Stimulated activated CD4-positive, alpha-beta T cell treated with anti-CD3 and anti-CD28 coated beads, Interleukin-4, amount 100 ng/mL, for 24 hours (primary cell): ENCODE measurements around the gene IGBP1.
A peak's percentile ranks its signal among the peaks of the same experiment; 100 is the strongest.
"Not testable (repeated sequence)": the region's sequence is repeated elsewhere in the genome, so short reads cannot be mapped to it uniquely, and the experiment has no call there.

Experiments
- DNase-seq: peaks from one replicate; pipeline ENCODE4 v3.0.0-alpha.2; 2020

The IGBP1 gene

DNA sequence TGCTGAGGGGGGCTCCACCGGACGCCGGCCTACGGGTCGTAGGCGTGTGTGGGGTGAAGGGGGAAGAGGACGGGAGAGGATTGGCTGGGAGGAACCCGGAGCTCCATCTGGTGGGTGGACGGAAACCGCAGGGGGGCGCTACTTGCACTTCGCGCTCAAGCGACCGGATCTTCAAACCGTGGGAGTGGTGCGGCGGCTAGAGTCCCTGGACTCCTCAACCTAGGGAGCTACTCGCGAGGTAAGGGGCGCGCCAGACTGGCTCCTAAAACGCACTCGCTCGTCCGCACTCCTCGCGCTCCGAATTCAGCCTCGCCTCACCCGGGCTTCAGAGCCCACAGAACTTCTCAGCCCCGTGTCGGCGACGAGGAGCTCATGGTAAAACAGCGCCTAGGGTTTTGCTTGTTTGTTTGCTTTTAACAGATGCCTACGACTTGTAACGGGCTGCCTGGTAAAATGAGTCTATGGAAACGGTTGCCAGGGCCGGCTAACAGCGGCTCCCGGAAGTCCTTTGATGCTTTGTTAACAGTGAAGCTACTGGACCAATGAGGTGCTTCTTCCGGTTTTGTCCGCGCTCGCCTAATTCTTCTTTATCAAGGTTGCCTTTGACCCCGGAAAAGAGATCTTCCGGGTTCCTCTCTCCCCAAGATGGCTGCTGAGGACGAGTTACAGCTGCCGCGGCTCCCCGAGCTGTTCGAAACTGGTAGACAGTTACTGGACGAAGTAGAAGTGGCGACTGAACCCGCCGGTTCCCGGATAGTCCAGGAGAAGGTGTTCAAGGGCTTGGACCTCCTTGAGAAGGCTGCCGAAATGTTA is at the start of gene IGBP1:
TSS of gene IGBP1 (plus strand) at position 145 of the 813 bp plus-strand sequence. CDS start at position 646, 501 bp downstream.
- DNase-seq = peak; percentile 76

DNA sequence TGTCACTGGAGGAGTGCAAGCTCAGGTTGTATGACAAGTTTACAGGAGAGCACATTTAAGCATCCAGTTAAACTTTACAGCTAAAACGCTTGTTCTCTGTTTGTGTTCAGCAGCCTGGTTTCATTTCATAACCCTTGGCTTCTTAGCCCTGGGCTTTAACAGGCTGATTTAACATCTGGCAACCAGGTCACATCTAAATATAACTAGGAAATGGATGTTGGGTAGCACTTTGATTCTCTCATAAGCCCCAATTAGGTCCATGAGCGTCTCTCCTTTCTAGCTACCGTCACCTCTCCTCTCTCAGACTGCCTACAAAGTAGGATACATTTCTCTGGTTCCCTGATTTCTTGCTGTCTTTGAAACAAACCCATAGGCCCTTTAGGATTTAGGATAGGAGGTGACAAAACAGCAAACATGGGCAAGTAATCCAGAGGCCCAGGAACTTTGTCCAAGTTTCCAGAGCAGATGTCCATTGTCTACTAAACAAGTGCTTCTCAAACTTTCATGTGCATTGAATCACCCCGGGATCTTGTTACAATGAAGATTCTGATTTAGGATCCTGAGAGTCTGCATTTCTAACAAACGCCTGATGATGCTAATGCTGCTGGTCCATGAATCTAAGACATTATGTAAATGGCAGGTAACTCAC is 48.5 kb upstream of the IGBP1 start:
- DNase-seq = no peak

DNA sequence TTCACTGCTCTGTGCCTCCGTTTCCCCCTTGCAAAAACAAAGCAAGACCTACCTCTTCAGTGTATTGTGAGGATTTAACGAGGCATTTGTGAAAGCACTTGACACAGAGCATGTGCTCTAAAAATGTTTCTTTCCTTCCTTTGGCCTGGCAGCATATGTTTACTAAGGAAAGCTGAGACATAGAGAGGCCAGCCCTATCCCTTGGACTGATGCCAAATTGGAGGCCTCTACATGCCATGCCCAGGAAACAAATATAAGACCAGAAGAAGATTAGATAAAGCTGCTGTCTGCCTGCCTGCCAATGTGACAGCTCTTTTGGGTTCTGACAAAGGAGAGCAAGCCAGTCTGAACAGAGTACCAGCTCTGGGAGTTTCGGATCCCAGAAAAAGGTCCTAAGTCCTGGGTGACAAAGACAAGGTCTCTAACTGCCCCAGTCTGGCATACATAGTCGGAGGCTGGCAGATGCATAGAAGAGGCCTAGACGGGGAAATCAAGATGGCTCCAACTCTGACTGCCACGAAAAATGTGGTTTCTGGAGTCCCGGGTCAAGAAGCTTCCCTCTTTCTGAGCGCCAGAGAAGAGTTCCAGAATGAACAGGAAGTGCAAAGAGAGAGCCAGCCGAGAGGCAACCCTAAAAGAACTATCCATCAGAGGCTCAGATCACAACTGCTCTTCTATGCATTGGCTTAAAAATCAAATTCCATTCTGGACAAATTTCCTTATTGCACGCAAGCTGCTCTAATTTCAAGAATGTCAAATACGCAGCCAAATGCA is 45.2 kb upstream of the IGBP1 start:
- DNase-seq = no peak

DNA sequence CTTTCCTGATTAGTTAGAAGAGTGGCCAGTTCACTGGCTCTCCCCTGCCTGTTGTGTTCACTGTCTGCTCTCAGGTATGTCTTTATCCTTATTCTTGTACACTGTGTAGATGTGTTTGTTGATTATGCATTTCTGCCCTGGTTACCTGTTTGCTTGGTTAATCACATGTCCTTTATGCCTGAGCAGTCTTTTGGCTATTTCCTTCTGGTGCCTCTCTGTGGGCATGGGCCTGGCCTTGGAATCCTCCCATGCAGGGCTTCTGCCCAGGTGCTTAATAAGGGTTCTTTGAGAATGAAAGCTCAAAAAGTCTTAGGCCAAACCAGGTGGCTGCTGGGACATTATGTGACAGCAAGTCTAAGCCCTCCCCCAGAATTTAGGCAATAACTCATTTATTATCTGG is 44.5 kb upstream of the IGBP1 start:
- no peak for DNase-seq

DNA sequence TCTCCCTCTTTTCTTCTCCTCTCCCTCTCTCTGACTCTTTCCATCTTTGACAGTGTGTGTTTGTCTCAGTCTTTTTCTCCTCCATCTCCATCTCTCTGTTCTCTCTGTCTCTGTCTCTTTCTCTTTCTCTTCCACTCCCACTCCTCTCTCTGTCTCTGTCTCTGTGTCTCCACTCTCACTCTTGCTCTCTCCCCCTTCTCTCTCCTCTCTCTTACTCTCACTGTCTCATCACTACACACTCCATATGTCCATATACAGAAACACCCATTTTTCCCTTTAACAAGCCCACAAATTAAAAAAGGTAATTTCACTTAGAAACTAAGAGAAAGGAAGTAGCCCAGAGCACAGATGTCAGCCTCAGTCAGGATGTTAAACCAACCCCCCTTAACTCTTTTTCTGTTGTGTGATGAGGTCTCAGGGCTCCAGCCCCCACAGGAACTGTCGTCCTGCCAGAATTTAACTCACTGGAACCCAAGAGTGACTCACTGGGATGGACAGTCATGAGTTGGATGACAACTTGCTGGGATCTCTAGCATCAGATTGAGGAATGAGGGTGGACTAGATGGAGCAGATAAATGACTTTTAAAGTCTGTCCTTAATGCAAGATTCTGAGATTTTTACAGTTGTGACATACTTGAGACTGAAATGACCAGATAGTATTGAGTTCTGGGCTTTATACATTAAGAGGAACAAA is 43.5 kb upstream of the IGBP1 start:
- DNase-seq = no peak

DNA sequence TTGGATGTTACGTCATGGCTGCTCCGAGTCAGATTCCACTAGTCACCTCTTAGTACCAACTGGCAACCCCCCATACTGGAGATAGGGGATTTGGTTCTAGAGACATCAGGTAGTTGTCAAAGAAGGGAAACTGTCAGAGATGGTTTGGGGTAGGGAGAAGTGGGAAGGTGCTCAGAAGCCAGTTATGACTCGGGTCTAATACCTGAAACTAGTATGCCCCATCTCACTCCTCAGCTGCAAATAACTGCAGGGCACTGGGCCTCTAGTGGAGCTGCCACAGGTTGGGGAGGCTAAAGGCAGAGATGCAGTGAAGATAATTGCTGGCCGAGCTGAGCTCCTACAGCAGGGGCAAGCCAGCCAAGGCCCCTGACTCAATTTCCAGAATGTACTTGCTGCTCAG is 41.0 kb upstream of the IGBP1 start:
- DNase-seq = no peak

DNA sequence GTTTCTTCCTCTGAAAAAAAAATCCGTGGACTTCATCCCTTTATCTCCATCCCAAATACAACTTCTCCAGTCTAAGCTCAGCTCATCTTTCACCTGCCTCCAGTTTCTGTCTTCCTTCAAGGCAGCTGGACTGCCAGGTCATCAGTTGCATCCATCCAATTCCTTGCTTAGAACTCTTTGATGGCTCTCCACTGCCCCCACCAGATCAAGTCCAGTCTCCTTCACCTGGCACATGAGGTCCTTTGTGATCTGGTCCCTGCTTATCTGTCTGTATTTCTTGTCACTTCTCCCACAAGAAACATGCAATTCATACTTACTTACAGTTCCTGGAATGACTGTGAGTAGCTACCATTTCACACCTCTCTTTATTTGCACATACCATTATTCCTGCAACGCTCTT is 37.2 kb upstream of the IGBP1 start:
- no peak for DNase-seq

DNA sequence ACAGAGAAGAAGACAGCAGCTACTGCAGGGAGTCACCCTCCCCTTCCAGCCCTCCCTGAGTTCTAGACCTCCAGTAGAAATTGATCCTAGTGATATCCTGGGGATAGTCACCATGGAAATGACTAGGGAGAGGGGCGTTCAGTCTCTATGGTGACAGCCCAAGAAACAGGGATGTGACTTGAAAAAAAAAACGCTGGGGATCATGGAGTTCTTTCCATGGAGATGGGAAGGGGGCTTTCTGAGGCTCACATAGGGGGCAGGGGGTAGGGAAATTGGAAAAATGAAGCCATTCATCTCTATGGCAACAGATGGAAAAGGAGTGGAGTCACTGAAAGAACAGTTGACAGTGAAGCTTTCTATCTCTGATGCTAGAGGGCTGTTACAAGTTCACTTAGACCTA is 28.0 kb upstream of the IGBP1 start:
- no peak for DNase-seq

DNA sequence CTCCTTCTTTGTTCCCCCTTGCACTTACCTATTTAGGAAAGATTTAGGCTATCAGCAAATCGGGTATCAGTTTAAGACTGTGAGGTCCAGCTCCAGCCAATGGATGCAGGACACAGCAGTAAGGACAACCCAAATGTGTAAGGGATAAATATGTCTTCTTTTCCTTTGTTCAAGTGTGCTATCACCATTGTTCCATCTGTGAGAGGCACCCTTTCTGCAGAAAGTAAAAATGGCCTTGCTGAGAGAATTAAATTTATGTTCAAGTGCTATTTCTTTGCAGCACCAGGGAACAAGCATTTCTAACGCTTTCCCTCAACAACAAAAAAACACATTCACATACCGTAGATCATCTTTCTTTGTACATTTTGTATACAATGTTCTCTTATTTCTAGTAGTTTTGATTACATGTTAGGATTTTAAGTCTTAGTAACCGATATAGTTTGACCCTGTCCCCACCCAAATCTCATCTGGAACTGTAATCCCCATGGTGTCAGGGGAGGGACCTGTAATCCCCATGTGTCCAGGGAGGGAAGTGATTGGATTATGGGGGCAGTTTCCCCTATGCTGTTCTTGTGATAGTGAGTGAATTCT is 21.7 kb upstream of the IGBP1 start:
- DNase-seq = not testable (repeated sequence)

DNA sequence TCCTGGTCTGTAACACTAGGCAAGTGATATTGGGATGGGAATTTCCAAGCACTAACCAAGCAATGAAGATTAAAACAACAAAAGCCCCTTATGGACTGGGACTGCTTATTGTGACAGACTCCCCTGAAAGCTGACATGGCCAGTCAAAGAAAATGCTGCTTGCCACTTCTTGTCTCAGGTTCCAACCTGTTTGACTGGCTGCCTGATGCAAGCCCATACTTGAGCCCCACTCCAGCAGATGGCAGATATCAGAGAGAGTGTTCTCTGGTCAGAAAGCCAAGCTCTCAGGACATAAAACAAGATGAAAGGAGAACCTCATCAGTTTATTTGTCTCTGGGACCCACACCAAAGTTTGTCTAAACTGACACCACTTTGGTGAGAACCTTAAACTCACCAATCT is 15.5 kb upstream of the IGBP1 start:
- no peak for DNase-seq

DNA sequence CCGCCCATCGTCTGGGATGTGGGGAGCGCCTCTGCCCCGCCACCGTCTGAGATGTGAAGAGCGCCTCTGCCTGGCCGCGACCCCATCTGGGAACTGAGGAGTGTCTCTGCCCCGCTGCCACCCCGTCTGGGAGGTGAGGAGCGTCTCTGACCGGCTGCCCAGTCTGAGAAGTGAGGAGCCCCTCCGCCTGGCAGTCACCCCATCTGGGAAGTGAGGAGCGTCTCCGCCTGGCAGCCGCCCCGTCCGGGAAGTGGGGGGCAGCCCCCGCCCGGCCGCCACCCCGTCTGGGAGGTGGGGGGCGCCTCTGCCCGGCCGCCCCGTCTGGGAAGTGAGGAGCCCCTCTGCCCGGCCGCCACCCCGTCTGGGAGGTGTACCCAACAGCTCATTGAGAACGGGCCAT is 10.2 kb upstream of the IGBP1 start:
- DNase-seq = not testable (repeated sequence)

DNA sequence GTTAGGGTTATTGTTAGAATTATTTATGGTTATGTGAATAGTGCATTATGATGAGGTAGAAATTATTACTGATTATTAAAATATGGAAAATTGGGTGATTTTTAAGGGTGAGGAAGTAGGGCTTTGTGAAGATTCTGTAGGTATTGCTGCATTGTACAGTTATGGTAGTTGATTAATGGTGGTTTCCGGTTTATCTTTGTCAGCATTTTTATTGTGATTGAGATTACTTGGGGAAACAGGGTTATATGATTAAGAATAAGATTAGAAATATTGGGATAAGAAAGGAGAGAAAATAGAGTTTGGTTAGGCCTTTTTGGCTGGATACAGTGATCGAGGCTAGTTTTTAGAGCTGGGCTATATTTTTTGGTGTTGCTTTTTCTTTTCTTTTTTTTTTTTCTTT is 8.6 kb upstream of the IGBP1 start:
- DNase-seq = no peak

DNA sequence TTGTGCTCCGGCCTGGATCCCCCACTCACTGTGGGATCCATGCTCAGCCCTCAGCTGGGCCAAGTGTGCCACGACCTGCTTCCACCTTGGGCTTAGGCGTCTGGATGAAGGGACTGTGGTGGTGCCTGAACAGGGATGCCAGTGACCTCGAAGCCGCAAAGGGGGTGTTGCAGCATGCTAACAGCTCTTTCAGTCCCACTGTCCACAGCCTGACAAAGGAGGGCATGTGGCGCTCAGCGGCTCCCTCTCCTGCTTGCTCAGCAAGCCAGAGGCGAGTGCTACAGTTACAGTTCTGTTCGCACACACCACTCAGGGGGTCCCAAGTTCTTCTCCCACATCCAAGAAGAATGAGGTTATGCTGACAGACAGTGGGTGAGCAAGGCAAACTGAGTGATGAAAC is 5.2 kb upstream of the IGBP1 start:
- no peak for DNase-seq

DNA sequence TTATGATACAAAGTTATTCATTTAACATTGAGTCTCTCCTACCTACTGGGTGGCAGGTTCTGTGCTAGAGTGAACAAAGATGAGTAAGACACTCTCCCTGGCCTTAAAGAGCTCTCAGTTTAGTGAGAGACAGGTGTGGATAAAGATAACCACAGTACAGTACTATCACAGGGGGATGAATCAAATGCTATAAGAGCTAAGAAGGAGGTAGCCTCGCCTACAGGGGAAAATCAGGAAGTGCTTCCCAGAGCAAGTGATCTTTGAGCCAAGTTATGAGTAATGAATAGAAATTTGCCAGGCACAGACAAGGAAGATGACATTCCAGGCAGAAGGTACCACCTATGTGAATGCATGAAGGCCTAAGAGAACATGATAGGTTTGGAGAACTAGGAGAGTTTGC is 3.4 kb upstream of the IGBP1 start:
- no peak for DNase-seq

DNA sequence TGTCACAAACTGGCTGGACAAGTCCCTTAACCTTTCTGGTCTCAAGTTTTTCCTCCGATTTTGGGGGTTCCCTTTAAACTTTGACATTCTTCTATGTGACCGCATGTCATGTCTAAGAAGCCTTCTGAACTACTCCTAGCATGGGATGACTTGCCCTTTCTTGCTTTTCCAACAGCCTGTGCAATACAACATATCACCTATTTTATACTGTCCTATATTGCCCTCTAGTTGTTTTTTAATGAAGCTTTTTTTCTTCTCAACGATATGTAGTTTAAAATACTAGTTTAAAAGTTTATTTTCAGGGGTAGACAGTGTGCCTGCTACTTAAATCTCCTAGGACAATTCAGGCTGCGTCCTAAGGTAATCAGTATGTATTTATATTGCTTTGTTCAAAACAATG is 1.0 kb upstream of the IGBP1 start:
- no peak for DNase-seq

DNA sequence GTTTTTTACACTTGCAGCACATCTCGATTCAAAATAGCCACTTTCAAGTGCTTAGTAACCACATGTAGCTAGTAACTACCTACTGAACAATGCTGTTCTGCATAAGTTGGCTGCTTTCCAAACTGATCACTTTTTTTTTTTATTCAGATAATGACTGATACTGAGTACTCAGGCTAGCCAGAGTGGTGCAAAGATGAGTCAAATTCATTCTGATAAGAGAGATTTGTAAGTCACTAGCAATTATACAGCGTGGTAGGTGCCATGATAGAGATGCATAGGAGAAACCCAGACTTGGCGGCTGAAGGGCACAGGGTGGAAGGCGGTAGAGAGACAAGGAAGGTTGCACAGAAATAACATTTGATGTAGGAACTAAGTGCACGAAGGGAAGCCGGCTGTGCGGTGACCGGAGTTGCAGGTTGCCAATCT is 357 bp upstream of the IGBP1 start:
- no peak for DNase-seq

DNA sequence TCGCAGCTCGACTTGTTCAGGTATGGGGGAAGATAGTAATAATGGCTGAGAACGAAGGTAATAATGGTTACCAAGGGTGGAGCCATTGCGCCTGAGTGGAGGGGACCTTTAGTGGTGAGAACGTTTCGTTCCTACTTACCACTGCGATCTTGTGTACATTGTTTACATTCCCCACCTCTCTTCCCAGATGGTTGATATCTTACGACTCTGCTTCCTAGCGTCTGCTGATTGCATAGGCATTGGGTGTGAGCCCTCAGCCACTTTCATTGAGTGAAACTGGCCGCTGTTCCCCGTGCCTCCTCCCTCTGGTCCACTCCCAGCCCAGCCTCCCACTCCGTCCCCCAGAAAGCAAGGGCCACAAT is 850 bp downstream of the IGBP1 start:
- DNase-seq = peak; percentile 2

DNA sequence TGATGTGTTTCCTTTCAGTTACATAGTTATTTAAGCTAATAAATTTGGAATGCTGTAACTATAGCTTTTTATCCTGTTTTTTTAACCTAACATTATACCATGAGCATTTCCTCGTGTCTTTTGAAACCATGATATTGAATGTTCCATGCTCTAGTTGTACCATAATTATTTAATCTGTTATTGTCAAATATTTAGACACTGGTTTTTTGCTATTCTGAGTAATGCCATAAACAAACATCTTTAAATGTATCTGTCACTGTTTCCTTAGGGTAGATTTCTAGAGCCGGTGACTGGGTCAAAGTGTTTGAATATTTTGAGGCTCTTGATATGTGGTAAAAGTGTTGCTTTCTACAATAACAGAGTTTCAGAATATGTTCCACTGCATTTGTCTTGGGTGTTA is 5.4 kb downstream of the IGBP1 start:
- DNase-seq = no peak

DNA sequence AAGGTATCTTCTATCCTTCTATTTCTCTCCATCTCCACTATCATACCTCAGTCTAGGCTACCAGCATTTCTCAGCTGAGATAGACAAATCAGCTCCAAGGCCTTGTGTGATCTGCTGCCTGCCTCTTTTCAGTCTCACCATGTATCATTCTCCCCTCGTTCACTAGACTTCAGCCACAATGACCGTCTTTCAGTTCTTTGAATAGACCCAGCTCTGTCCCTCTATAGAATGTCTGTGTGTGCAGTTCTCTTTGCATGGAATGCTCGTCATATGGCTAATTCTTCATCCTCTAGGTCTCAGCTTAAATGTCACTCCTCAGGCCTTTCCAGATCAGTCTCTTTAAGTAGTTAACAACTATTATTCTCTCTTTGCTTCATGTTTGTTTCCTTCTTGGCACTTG is 6.5 kb downstream of the IGBP1 start:
- no peak for DNase-seq

DNA sequence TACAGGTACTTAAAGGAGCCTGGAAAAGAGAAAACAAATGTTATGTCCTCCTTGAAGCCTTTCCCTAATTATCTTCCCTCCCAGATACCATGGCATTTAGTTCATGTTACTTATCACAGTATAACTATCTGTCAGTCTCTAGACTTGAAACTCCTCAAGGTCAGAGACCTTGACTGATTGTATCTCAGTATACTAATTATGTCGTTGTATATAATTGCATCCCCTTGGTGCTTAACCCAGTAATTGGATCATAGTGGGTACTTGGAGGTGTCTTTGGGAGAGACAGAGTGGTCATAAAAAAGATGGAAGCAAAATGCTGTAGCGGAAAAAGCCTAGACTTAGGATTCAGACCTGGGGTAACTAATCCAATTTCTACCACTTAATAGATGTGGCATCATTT is 8.1 kb downstream of the IGBP1 start:
- DNase-seq = no peak

DNA sequence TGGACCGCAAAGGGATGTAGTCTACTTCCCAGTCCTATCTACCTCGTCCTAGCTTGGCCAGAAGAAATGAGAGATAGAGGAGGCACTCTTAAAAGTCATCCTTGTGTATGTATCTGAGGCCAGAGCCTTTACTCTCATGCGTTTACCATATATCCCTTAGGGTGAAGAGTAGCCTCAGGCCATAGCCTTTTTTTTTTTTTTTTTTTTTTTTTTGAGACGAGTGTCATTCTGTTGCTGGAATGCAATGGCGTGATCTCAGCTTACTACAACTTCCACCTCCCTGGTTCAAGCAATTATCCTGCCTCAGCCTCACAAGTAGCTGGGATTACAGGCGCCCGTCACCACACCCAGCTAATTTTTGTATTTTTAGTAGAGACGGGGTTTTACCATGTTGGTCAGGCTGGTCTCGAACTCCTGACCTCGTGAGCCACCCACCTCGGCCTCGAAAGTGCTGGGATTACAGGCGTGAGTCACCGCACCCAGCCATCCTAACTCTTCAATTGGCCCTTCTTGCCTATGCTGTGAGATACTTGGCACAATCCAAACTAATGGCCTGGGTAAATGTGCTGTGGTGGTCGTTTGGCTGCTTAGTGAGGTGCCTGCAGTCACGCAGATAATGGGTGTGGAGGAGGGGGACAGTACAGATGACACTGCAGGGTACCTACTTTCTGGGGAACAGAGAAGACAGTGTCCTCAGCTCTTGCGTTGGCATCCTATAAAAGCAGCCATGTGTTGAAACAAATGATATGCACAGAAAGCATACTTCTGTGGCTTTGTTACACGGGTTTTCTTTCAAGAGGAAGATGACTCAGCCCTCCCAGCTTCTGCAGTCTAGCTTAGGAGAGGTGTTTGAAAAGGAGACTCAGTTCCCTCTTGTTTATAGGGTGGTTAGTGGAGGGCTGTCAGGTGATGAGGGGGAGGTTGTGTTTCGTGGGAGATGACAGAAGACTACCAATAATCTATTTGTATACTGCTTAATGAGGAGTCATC is 33.6 kb downstream of the IGBP1 start:
- DNase-seq = no peak
